GM23248 (cell line): ENCODE measurements around the gene MTFR1L.

Experiments used
- EZH2 ChIP-seq: fragments of 200-600 bp; sonication (generic); IDR thresholded peaks from 2 replicates; pipeline ENCODE4 v1.6.1; 2018; ENCODE audit warnings: antibody characterized with exemption, mild to moderate bottlenecking; ENCODE audit not compliant: insufficient read depth, poor library complexity, severe bottlenecking
- EZH2phosphoT487 ChIP-seq: fragments of 200-600 bp; sonication (generic); IDR thresholded peaks from 2 replicates; pipeline ENCODE4 v1.6.1; 2018; ENCODE audit warnings: antibody characterized with exemption, moderate library complexity, mild to moderate bottlenecking, low read depth; ENCODE audit not compliant: insufficient read depth

DNA sequence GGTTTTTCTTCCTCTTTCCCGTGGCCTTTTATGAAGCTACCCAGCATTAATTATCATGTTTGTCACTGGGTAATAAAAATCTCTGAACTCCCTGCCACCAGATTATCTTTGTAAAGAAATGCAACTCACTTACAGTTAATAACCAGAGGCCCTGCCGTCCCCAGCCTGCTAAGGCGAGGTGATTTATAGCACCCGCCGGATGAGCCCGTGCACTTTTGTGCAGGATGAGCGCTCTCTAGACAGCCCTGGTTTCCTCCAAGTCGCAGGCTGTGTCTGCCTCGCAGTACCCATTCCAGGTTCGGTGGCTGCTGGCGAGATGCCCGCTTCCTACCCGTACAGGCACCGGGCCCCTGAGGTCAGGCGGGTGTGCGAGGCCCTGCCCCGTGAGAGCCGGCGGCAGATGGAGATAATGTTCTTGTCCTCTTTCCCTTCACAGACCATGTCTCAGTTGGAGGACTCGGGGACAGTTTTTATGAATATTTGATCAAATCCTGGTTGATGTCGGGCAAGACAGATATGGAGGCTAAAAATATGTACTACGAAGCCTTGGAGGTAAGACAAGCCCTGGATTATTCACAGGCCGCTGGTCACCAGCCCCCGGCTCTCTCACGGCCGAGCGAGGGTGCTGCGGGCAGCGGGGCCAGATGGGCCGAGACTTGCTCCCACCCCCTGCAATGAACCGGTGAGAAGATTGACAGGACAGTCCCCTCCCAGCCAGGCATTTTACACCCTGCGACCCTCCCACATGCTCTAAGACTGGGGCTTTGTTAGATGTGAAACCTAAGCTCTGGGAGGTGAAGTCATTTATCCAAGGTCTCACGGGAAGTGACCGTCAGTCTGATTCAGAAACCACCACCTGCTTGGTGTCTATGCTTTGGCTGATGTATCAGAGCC, 48.3 kb upstream of the MTFR1L start:
- no peak for TF ChIP-seq EZH2phosphoT487
- TF ChIP-seq EZH2, result no peak
